NOMO-1 (cell line): ENCODE data around the gene IGFALS.
"Not testable (repeated sequence)": the region's sequence is repeated elsewhere in the genome, so short reads cannot be mapped to it uniquely, and the experiment has no call there.

ENCODE experiments used
- DNase-seq, 2 experiments: peaks; one replicate each; lab custom pipeline; 2025; ENCODE audit not compliant: unreplicated experiment in 2 of 2; lab: John Stamatoyannopoulos, UW

The IGFALS gene

DNA sequence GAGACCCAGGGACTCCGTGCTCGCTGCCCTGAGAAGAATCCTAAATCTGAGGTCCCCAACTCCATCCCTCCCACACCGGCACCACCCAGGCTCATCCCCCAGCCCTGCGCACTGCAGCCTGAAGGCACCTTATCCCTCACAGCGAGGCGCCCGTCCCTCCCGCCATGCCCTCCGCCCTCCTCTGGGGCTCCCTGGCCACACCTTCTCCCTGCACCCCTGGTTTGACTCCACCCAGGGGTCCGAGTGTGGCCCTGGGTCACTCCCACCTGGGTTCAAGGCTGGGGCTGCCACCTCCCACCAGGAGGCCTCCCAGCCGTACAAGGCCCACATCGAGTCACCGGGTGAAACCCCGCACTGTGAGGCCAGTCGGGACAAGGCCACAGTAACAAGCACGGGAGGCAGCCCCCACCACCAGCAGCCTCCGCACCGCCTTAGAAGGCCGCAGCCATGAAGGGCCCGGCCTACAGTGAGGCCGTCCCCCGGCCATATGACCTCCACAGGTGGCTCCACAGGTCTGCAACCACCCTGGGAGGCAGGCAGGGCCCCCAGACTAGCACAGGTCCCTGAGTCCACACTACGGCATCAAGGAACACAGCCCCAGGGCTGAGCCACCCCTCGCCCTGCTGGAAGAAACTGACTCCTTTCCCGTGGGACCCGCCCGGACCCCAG is 24.8 kb upstream of the IGFALS start:
- no peak for DNase-seq

DNA sequence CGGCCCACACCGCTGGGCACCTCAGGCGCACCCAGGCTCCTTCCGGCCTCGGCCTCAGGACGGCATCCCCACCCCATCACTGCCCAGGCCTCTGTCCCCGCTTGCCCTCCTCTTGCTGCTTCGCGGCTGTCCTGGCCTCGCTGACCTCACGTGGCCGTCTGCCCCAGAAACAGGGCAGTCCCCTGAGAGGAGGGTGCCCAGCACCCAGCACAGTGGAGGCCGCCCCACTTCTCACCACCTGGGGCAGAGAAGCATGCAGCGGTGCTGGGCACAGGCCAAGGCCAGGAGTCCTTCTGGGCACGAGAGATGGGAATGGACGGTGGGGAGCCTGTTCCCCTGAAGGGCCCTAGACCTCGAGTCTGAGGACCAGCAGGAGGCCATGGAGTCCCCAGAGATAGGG is 24.2 kb upstream of the IGFALS start:
- DNase-seq = no peak

DNA sequence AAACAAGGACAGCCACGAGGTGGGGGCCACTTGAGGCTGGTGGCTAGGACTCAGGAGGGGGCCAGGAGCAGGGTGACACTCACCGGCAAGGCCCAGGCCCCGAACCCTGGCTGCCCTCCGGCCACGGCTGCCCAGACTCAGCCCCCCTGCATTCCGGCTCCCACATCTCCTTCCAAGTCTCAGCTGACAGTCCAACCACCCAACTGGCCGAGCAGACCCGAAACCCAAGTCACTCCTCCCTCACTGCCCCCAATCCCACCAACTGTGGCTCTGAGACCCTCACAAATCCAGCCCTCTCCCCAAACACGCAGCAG is 23.7 kb upstream of the IGFALS start:
- no peak for DNase-seq

DNA sequence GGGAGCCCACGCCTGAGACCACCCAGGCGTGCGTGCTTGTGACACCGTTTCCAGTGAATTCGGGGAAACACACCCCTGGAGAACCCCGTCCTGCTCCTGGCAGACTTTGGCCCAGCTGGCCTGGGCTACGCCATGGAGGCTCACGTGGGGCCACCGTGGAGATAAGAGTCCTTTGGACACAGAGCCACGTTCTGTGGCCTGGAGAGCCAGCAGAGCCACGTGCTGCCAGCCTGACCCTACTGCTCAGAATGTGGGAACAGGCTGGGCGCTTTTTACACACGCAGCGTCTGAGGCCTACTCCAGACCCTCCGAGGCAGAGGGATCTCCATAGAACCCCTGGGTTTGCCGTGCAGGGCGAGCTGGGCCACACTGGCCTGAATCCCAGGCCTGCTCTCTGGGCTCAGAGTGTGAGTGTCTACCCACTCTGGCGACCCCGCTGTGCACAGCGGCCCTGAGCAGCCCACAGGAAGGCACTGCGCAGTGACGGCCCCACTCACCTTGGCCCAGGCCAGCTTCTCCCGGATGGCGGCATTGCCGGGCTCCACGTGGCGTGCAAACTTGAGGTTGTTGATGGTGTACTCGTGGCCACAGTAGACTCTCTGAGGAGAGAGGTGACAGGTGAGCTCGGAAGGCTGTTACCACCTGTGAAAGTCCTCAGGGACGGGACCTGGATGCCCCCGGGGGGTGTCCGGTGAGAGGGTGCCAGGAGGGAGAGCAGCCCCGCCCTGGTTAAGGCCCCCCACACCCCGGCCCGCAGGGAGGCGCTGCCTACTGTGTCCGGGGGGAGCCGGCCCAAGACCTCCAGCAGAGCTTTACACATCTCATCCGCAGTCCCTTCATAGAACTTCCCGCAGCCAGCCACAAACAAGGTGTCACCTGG is 23.1 kb upstream of the IGFALS start:
- DNase-seq = no peak

DNA sequence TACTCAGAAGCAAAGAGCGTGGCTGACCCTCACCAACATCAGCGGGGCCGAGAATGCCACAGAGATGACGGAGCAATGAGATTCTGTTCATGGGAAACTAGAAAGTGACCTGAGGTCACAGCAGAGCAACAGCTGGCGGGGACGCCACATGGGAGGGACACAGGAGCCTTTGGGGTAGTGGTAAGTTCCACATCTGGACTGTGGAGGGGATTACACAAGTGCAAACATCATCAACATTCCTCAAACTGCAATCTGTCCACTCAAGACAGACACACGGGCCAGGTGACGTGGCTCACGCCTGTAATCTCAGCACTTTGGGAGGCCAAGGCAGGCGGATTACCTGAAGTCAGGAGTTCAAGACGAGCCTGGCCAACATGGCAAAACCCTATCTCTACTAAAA is 22.0 kb upstream of the IGFALS start:
- DNase-seq = no peak

DNA sequence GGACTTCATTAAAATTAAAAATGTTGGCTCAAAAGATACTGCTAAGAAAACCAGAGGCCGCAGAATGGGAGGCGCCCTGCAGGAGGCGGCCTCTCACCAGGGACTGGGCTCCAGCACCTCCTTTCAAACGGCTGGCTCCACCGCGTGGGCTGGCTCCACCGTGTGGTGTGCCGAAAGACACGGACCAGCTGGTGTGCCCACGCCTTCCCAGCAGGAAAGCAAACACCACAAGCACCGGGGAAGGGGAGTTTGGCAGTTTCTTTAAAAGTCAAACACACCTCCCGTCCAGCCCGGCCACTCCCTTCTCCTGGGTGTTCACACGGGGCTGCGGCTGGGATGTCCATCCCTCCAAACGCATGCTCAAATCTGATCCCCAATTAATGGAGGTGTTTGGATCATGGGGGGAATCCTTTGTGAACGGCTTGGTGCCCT is 19.2 kb upstream of the IGFALS start:
- no peak for DNase-seq

DNA sequence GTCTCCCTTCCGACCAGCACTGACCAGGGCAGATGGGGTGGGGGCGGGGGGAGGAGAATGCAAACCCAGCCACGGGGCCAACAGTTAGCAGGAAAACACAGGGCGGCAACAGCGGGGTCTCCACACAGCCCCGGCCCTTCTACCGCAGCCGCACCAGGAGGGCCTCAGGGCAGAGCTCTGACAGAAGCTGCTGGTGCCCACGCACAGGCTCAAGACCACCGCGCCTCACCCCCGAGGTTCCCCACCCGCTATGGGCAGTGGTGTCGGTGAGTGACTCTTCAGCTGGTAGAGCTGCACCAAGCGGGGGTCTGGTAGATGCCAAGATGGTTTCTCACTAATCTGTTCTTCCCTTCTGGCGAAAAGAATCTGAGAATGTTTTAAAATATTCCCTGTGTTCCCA is 17.0 kb upstream of the IGFALS start:
- no peak for DNase-seq

DNA sequence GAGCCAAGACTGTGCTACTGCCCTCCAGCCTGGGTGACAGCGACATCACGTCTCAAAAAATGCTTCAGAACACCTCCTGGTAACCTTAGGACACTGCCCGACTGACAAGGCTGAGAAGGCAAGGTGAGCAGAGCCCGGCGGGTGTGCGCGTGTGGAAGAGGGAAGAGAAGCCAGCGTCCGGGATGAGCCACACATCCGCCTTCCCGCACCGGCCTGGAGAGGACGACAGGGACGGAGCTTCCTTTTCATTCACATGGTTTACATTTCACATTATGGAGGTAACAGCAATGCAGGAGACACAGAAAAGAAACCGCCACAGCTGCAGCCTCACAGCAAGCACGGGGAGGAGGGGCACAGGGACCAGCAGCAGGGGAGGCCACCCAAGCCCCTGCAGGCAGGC is 16.6 kb upstream of the IGFALS start:
- no peak for DNase-seq

DNA sequence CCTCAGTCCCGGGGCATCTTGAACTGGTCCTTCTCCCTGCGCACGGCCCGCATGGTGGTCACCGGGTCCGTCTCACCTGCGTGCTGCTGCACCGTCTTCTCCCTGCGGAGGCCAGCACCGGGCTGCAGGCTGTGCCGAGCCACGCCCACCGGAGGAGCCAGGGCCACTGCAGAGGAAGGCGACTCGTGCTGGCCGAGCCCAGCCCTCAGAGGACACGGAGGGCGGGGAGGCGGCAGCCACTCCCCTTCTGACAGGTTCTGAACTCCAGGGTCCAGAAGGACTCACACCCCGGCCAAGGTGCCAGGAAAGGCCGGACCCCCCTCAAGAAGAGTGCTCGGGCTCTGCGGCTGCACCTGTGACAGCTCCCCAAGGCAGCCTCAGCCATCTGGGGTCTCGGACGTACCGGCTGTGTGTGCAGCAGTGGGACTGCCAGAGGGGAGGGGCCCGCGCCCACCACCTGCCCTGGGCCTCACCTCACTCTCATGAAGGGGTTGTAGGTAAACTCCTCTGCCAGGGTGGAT is 15.8 kb upstream of the IGFALS start:
- no peak for DNase-seq

DNA sequence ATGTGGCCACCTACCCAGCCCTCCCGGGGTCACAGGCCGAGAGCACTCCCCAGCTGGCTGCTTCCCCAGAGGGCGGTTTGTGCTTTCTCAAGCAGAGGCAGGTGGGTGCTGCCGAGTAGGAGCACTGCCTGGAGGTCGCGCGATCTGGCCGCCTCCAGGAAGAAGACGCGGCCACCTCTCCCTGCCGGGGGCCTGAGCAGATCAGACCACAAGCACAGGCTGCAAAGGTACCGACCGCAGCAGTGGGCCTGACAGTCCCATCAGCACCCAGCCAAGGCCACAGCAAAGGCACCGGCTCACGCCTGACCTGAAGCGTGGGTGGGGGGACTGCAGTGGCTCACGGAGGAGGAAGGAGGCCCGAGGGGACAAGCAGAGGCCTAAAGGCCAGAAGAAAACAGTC is 15.2 kb upstream of the IGFALS start:
- DNase-seq = no peak

DNA sequence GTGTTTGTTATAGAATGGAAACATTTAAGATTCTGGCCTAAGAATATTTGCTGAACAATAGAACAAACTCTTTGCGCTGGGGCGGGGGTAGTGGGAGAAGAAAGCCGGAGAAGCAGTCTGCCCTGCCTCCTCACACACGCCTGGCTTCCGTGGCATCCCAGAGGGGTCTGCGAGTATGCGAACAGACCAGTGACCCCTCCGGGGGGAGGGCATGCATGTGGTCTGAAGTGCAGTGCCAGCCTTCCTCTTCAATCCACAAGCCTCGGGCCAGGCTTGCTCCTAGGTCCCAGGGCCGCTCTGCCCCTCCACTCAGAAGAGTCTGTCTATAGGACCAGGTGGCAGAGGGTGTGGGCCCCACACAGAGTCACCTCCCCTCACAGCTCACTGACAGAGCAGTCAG is 14.1 kb upstream of the IGFALS start:
- no peak for DNase-seq

DNA sequence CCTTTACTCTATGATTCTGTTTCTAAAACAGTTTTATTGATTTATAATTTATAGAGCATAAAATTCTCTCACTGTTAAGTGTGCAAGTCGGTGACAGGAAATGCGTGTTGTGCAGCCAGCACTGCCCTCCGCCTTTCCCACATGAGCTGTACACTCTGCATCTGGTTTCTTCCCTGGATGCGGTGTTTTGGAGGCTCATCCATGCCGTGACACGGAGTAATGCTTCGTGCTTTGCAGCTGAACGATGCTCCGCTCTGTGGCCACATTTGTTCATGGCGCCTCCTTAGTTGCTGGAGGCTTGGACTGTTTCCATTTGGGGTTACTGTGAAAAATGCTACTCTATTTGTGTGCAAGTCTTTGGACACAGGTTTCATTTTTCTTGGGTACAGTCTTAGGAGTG is 7.2 kb upstream of the IGFALS start:
- no peak for DNase-seq

DNA sequence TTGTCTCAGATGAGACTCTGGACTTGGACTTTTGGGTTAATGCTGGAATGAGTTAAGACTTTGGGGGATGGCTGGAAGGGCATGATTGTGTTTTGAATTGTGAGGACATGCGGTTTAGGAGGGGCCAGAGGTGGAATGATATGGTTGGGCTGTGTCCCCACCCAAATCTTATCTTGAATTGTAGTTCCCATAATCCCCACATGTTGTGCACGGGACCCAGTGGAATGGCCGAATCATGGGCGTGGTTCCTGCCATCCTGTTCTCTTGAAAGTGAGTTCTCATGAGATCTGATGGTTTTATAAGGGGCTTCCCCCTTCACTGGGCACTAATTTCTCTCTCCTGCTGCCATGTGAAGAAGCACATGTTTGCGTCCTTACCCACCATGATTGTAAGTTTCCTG is 5.8 kb upstream of the IGFALS start:
- not testable (repeated sequence) for DNase-seq

DNA sequence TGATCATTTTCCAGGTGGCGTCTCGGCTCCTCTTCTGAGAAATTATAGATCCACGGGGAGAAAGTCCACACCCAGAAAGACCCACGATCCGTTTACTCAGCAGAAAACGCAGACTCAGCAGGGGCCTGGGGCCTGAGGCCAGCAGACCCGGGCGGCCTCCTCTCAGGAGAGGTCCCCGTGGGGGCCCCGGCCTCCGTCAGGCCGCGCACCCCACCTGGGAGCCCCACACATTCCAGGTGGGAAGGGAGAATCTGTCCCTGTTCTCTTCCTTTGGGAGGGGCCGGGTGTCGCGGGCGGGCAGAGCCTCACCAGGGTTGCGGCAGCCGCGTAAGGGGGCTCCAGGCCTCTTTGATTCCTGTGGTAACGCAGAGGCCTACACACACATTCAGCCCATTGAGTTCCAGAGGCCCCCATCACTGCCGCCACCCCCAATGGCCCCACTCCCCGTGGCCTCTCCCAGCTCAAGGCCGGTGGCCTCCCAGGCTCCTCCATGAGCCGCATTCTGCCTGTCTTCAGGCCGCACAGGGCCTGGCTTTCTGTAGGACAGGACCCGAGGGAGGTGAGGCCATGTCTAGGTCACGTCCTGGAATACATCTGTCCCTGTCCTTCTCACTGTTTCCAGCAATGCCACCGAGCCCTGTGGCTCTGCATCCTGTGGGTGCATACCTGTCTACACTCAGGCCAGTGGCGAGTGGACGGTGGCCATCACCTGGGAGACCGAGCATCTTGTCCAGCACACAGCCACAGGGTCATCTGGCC is 1.6 kb upstream of the IGFALS start:
- DNase-seq = no peak

DNA sequence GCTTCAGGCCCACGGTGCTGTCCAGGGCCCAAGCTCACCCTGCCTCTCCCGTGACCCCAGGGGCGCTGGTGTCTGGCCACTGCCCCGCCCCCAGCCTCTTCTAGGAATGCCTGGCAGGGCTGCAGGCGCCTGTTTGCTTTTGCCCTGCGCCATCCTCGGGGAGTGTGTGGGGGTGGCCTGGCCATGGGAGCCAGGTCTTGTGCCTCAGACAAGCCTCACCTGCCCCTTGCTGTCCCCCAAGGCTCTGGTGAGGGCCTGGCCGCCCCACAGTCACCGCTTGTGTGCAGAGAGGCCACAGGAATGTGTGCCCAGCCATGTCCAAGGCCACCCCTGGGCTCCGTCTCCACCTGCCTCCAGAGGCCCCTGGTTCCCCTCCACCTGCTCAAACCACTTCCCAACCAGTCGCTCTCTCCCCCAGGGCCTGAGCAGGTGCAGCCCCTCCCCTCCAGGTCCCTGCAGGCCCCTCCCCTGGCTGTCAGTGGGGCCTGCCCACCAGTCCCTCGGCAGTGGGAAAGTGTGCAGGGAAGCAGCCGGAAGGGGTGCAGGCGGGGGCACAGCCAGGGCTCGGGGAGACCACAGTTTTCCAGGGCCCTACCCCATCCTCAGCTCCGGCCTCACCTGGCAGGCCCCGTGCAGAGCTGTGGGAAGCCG is 841 bp upstream of the IGFALS start:
- no peak for DNase-seq

DNA sequence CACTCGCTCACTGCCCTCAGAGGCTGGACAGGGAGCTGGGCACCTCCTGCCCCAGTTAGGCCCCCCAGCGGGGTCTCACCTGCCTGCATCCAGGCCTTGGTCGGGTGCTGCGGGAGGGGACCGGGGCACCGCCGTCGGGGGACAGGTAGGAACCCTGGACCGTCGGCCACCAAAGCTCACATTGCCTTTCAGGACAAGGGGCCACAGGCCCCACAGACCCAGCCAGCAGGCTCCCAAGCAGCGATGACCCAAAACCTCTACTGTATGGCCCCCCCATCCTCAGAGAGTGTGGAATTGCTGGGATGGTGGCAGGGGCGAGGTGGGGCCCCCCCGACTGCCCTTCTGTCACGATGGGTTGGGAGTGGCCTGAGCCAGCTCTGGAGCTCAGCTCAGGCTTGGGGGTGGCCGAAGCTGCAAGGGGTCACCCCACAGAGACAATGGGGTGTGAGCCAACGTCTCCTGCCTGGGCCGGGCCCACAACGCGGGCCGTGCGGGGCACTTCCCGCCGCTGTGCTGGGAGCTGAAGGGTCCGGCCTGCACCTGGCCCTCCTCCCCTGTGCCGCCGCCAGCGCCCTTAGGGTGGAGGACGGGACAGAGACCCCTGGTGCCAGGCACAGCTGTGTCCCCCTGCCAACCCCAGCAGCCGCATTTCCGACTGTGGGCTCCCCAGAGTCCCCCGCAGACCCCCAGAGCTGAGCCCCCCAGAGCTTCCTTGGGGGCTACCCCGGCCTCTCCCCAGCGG is 498 bp downstream of the IGFALS start:
- DNase-seq = no peak

DNA sequence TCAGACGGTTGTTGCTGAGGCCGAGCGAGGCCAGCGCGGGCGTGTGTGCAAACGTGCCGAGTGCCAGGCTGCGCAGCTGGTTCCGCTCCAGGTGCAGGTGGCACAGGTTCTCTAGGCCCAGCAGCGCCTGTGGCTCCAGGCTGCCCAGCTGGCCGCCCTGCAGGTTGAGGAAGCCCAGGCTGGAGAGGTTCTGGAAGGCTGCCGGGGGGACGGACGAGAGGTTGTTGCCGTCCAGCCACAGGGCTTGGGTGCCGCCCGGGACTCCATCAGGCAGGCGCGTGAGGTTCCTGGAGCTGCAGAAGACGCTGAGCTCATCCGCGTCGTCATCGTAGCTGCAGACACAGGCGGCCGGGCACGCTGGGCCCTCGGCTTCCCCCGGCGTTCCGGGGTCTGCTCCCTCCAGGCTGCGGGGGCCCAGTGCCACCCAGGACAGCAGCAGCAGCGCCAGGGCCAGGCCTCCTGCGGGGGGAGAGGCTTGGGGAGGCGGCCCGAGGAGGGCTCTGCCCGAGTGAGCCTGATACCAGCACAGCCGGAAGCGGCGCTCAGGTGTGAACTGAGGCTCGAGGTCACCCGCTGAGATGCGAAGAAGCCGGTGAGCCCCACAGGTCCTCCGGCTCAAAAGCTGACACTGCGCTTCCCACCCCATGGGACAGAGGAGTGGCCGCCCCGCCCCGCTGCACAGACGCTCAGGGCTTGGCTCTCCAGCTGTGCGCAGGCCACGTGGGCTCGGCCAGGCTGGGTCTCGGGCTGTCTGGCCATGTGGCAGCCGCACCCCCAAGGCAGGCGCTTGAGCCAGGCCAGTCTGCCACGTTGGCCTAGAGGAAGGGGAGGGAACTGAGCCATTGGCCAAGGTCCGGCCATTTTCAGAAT is 1.3 kb downstream of the IGFALS start:
- no peak for DNase-seq

DNA sequence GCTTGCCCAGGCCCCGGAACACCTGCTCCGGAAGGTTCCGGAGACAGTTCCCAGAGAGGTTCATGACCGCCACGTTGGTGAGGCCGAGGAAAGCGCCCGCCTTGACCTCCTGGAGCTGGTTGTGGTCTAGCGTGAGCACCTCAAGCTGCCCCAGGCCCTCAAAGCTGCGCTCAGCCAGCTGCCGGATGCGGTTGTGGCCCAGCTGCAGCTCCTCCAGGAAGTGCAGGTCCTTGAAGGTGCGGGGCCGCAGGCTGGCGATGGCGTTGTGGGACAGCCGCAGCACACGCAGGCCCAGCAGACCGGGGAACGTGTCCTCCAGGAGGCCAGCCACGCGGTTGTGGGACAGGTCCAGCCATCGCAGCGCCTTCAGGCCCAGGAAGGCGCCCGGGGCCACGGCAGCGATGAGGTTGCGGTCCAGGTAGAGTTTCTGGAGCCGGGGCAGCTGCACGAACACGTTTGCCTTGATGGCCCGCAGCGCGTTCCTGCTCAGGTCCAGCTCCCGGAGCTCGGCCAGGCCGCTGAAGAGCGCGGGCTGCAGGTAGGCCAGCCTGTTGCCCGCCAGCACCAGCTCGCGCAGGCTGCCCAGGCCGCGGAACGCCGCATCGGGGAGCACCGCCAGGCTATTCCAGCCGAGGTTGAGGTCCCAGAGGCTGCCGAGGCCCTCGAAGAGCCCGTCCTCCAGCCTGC is 2.1 kb downstream of the IGFALS start:
- DNase-seq = no peak
